IPS-20b (cell line): ENCODE results near the gene TXNRD3.

Experiments
- H3K27ac ChIP-seq: one replicate; pipeline ENCODE4 v1.5.1; 2013; ENCODE audit warnings: low read length
- H3K27me3 ChIP-seq: 2 replicates; pipeline ENCODE4 v1.6.1; 2013; ENCODE audit warnings: mild to moderate bottlenecking, low read length, inconsistent platforms; ENCODE audit not compliant: insufficient read depth
- H3K36me3 ChIP-seq: 2 replicates; pipeline ENCODE4 v1.6.1; 2013; ENCODE audit warnings: low read depth, mild to moderate bottlenecking, inconsistent platforms, low read length, moderate library complexity; ENCODE audit not compliant: insufficient read depth
- H3K4me1 ChIP-seq: 2 replicates; pipeline ENCODE4 v1.6.1; 2013; ENCODE audit warnings: mild to moderate bottlenecking, control low read depth, inconsistent platforms, low read length, moderate library complexity; ENCODE audit not compliant: insufficient read depth
- H3K4me3 ChIP-seq: 2 replicates; pipeline ENCODE4 v1.5.1; 2013; ENCODE audit warnings: mild to moderate bottlenecking, low read length, inconsistent platforms
- H3K9ac ChIP-seq: 2 replicates; pipeline ENCODE4 v1.6.1; 2013; ENCODE audit warnings: low read depth, mild to moderate bottlenecking, inconsistent platforms, low read length, moderate library complexity
- H3K9me3 ChIP-seq: 2 replicates; pipeline ENCODE4 v1.6.1; 2013; ENCODE audit warnings: mild to moderate bottlenecking, low read depth, low read length, inconsistent platforms; ENCODE audit not compliant: insufficient read depth

Gene TXNRD3

DNA sequence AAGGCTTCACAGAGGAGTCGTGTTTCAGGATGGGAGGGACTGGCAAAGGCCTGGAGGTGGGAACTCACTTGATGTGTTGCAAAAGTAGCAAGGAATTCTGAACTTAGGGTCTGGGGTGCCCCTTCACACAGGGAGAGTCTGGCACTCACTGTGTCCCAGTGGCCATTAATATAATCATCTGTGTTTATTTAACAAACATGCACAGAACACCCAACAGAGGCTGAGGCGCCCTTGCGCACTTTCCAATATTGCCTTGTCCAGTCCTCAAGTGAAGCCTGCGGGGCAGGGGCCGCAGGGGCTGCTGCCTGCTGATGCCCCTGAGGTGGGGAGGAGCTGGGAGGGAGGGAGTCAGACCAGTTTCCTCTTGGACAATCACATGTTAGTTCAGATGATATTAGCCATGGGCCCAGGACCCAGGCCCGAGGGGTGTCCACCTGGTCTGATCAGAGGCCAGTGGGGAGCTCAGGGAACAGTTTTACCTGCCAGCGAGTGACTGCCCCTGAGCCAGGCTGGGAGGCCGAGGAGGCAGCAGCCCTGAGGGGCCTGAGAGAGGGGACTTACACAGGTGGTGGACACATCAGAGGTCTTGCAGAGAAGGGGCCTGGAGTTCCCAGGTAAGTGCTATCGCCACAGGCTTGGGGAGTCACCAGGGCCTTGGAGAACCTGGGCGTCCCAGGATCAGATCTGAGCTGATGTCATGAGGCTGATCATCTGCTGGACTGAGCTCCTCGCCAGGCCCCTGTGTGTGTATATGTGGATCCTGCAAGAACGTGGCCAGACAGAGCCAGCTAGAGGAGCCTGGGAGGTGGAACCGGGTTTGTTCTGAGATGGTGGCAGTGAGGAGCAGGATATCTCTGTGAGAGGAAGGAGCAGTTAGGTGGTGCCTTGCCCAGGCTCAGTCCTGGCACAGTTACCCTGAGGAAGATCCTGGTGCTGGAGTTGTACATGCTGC lies 13.8 kb upstream of the TXNRD3 start:
- Histone ChIP-seq H3K9ac (no peak overlapping the region), H3K36me3 (no peaks in the 10 kb centered on the region), H3K27ac (no peak overlapping the region), H3K4me1 (no peaks in the 10 kb centered on the region), H3K9me3 (peaks cover under 1% of the 10 kb centered on the region; the same call in 1 of the 2 replicates), H3K27me3 (no peaks in the 10 kb centered on the region), H3K4me3 (no peak overlapping the region)

DNA sequence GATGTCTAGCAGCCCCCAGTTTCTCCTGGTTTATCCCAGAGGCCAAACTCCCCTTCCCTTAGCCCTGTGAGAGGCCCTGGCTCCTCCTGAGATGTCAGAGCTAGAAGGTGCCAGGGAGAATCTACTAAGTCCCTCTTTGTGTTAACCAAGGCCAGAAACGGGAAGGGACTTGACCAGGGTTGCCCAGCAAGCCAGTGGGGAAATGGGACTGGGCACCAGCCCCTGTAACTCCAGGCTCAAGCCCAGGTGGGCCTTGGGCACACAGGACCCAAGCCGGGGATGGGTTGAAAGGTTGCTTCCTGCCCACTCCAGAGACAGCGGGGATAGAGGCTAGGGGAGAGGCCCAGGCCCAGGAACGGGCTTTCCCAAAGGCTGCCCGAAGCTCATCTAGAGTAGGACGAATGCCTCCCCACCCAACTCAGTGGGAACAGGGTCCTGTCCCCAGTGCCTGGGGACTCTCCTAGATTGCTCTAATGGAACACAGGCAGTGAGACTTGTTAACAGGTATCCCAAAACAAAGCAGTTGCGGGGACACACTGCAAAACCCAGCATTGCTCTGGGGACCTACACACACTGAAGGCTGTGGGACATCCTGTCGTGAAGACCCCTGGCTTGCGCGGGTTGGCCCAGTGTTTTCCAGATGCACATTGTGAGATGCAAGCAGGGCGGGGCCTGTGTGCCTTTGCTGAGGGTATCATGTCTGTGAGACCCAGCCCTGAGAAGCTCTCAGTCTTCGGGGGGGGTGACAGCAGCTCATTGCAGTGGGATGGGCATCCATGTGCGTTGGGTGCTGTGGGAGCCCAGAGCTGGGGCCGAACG lies 12.9 kb upstream of the TXNRD3 start:
- Histone ChIP-seq H3K9me3 (no peaks in the 10 kb centered on the region), H3K27ac (no peak overlapping the region), H3K27me3 (no peaks in the 10 kb centered on the region), H3K4me1 (no peaks in the 10 kb centered on the region), H3K9ac (no peak overlapping the region), H3K4me3 (no peak overlapping the region), H3K36me3 (no peaks in the 10 kb centered on the region)

DNA sequence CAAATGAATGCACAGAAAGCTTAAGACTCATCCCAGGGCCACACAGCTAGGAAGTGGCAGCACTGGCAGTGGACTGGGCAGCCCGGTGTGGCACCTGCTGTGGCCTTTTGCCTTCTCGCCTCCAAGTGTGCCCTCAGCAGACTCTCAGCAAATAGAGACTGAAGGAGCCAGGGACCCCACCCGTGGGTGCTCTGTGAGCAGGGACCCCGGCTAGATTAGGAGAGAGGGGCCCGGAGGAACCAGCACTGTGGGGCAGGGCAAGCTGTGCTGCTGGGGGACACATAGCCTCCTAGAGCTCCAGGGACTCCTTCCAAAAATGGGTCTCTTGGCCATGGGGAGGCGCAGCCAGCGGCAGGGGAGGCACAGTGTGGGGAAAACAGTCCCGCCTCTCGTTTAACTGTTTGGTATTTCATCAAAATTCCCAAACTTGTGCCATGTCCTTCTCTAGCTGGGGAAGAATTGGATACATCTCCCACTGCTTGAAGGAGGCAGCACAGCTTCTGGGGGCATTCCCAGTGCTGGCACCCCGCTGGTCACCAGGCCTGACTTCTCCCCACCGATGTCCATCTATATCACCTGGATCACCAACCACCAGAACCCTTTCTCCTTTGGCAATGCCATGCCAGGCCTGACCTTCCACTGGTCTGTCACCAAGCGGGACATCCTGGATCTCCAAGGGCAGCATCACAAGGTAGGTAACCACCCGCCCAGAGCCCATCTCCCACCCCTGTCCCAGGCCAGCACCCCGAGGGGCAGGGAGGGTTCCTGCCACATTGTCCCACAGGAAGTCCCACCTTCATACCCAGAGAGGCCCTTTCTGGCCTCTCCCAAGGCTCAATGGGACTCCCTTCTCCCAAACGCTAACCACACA lies 12.0 kb upstream of the TXNRD3 start:
- Histone ChIP-seq H3K9me3 (no peaks in the 10 kb centered on the region), H3K4me1 (no peaks in the 10 kb centered on the region), H3K4me3 (no peak overlapping the region), H3K9ac (no peak overlapping the region), H3K27me3 (no peaks in the 10 kb centered on the region), H3K27ac (no peak overlapping the region), H3K36me3 (no peaks in the 10 kb centered on the region)

DNA sequence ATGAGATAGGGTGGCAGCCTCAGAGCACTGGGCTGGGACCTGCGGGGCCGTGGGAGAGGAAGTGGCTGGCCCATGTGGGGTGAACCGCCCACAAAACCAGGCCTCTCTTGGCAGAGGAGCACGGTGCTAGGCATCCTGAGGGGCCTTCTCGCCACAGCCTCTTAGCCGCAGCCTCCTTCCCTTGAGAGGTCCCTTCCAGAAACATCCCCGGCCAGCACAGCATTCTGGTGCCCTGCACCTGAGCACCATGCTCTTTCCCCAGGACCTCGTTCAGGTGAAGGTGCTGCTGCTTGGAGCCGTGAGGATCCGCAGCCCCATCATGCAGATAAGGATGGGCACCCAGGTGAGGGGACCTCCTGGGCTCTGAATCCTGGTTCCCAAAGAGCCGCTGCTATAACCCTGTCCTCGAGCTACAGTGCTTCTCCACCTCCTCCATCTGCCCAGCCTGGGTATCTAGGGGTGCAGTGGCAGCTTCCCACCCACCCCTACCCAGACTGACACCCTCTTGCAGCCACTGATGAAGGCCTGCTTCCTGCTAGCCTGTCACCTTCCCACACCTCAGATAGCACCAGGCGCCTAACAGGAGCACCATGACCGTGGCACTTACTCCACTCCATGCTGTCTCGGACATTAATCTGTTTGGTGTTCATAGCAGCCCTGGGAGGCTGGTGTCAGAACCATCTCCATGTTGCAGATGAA lies 11.2 kb upstream of the TXNRD3 start:
- Histone ChIP-seq H3K4me1 (no peaks in the 10 kb centered on the region), H3K27ac (no peak overlapping the region), H3K4me3 (no peak overlapping the region), H3K27me3 (peaks cover 4% of the 10 kb centered on the region; the same call in 1 of the 2 replicates), H3K9me3 (no peaks in the 10 kb centered on the region), H3K9ac (no peak overlapping the region), H3K36me3 (no peaks in the 10 kb centered on the region)

DNA sequence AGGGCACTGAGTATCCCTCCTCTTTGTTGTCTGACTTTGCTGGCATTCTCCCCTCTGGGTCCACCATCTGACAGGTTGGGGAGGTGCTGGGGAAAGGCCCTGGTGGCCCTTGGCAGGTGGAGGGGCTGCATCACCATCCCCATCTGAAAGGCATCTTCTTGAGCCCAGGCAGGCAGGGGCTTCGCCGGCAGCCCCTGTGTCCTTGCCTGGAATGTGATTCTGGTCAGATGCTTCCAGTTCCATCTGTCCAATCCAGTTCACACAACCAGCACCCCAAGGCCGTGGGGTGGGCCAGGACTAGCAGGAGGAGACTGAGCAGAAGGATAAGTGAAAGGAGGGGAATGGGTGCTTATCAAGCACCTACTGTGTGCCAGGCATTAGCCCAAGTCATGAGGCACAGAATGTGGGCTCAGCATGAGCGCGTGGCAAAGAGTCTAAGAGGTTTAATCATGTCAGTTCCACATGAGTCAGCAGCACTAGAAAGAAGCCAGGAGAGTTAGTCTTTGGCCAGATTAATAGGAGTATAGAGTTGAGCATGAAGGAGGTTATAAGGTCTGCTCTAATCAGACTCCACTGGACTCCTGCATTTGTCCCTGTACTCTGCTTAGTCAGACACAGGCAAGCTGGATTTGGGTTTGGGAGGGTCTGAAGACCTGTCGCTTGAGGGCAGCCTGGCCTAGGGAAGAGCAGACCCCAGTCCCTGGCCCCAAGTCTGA lies 10.5 kb upstream of the TXNRD3 start:
- no peaks in the 10 kb centered on the region for H3K9me3 ChIP-seq
- no peak overlapping the region for H3K27ac ChIP-seq
- no peak overlapping the region for H3K4me3 ChIP-seq
- H3K27me3 ChIP-seq, result peaks cover 7% of the 10 kb centered on the region; the same call in 1 of the 2 replicates
- H3K4me1 ChIP-seq, result no peaks in the 10 kb centered on the region
- no peaks in the 10 kb centered on the region for H3K36me3 ChIP-seq
- no peak overlapping the region for H3K9ac ChIP-seq

DNA sequence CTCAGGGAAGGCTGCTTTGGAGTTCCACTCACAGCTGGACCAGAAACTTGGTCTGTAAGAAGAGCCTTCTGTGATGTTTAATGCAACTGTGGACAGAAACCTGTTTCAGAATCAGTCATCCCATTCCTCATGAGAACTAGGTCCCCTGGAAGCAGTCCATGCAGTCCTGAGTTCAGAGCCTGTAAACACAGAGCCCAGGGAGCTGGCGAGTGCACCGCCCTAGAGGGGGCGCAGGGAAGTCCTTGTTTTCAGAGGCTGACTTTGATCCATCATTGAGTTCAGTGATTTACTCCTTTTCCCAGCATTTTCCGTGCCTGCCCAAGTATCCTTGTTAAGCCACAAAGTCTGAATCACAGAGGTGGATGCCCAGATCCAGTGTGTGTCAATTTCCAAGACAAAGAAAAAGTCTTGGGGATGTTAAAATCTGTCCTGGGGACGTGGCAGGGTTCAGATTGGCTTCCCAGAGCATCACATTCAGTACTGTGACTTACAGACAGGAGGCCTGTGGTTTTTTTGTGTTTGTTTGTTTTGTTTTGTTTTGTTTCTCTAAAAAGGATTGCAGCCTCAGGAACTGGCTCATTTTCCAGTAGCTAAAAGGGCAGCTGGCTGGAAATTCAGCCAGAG lies 9.8 kb upstream of the TXNRD3 start:
- Histone ChIP-seq H3K4me3 (no peak overlapping the region), H3K27me3 (peaks cover 7% of the 10 kb centered on the region; the same call in 1 of the 2 replicates), H3K36me3 (no peaks in the 10 kb centered on the region), H3K9ac (no peak overlapping the region), H3K9me3 (no peaks in the 10 kb centered on the region), H3K4me1 (no peaks in the 10 kb centered on the region), H3K27ac (no peak overlapping the region)

DNA sequence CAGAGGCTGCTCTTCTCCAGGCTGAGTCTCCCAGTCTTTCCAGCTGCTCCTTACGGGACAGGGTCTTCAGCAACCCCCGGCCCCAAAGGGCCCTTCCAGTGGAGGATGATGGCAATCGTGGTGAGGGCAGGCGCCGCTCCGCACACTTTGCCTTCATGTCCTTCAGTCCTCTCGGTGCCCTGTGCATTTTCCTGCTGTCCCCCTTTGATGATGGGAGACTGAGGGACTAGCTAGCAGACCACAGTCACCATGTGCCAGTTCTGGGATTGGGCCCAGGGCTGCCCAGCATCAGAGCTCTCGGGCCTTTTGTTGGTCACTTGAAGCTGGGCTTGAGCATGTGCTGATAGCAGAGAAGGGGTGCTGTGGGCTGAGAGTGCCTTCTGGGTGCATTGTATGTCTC lies 8.8 kb upstream of the TXNRD3 start:
- Histone ChIP-seq H3K4me3 (no peak overlapping the region), H3K27me3 (peaks cover 7% of the 10 kb centered on the region; the same call in 1 of the 2 replicates), H3K4me1 (no peaks in the 10 kb centered on the region), H3K27ac (no peak overlapping the region), H3K9me3 (0 out of 2 replicates have a peak, but pooled peaks cover 2% of the 10 kb centered on the region), H3K9ac (no peak overlapping the region), H3K36me3 (no peaks in the 10 kb centered on the region)

DNA sequence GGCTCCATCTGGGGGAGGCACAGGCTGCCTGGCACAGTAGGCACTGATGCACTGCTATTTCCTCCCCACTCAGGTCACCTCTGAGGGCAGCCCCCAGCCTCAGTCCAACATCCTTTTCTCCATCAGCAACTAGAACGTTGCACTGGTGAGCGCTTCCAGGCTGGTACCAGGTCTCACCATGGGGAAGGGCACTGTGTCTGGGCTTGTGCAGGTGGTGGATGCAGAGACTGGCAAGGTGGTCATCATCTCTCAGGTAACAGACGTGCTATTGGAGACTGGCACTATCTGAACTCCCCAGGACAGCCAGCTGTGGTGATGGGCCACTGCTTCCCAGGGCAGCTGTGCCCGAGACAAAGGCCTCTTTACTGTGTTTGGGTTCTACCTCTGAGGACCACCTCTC lies 8.3 kb upstream of the TXNRD3 start:
- Histone ChIP-seq H3K27me3 (peaks cover 7% of the 10 kb centered on the region; the same call in 1 of the 2 replicates), H3K27ac (no peak overlapping the region), H3K9ac (no peak overlapping the region), H3K4me1 (no peaks in the 10 kb centered on the region), H3K36me3 (no peaks in the 10 kb centered on the region), H3K4me3 (no peak overlapping the region), H3K9me3 (0 out of 2 replicates have a peak, but pooled peaks cover 6% of the 10 kb centered on the region)

DNA sequence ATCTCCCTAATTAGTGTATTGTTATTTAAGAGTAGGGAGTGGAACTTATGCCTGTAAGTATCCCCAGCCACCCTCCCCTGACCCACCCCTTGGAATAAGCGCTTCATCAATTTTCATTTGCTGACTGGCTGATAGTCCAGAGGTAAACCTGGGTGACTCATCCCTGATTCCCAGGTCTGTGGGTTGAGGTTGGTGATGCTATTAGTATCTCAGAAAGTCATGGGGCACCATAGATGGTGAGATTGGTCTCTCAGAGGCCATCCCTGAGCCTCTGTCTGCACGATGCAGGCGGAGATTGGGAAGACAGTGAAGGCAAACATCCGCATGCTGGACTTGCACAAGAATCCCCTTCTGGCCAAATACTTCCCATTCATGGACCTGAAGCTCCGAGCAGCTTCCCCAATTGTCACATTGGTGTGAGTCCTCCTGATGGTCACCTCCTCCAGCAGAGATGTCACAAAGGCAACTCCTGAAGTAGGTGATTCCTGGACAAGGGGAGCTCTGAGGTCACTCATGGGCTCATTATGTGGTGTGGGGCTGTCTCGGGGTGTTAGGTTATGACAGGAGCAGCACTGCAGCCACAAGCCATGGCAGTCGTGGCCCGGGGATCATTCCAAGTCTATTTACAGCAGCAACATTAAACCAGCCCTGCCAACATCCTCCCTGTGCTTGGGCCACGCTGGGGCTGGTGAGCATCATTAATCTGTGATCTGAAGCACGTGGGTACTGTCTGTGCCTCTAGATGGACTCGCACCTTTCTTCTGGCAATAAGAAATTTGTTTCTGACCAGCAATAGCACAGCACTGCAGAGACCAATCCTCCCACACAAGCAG lies 6.8 kb upstream of the TXNRD3 start:
- Histone ChIP-seq H3K4me3 (no peak overlapping the region), H3K4me1 (no peaks in the 10 kb centered on the region), H3K9me3 (0 out of 2 replicates have a peak, but pooled peaks cover 6% of the 10 kb centered on the region), H3K27me3 (peaks cover 11% of the 10 kb centered on the region; the same call in 1 of the 2 replicates), H3K27ac (no peak overlapping the region), H3K36me3 (no peaks in the 10 kb centered on the region), H3K9ac (no peak overlapping the region)
